GM19025 (cell line): Measurements from ENCODE around the gene CCND1.

Experiments
- ATAC-seq: cut with Tn5 transposase; IDR thresholded peaks from one replicate; pipeline ENCODE4 v1.9.1; 2021; ENCODE audit warnings: mild to moderate bottlenecking, low read depth, moderate library complexity; ENCODE audit not compliant: unreplicated experiment

Gene CCND1

DNA sequence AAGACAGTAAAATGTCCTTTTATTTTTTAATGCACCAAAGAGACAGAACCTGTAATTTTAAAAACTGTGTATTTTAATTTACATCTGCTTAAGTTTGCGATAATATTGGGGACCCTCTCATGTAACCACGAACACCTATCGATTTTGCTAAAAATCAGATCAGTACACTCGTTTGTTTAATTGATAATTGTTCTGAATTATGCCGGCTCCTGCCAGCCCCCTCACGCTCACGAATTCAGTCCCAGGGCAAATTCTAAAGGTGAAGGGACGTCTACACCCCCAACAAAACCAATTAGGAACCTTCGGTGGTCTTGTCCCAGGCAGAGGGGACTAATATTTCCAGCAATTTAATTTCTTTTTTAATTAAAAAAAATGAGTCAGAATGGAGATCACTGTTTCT is 1.1 kb upstream of the CCND1 start:
- ATAC-seq = no peak

GRCh38 chr11:69640260-69640994 is 529 bp upstream of the CCND1 start:
- ATAC-seq = no peak

GRCh38 chr11:69641681-69642548 is 959 bp downstream of the CCND1 start:
- no peak for ATAC-seq

DNA sequence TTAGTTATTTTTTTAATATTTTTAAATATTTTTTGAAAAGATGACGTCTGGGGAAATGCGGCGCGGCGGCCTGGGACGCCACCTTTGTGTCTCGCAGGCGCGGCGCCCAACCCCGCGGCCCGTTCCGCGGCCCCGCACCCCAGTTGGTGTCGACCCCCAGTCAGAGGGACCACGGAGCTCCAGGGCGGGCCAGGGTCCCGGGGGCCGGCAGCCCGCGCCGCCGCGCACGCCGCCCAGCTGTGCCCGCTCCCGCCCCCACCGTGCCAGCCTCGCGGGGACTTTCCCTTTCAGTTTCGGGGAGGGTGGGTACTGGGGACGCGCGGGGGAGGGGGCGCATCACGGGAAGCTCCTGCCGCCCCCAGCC is 1.6 kb downstream of the CCND1 start:
- no peak for ATAC-seq

- ATAC-seq = peak; percentile 63
Measured at GRCh38 chr11:69642913-69643632, 2.1 kb downstream of the CCND1 start.

- ATAC-seq = no peak
Measured at GRCh38 chr11:69643646-69644045, 2.7 kb downstream of the CCND1 start.

- no peak for ATAC-seq
Measured at GRCh38 chr11:69644071-69644961, 3.4 kb downstream of the CCND1 start.

DNA sequence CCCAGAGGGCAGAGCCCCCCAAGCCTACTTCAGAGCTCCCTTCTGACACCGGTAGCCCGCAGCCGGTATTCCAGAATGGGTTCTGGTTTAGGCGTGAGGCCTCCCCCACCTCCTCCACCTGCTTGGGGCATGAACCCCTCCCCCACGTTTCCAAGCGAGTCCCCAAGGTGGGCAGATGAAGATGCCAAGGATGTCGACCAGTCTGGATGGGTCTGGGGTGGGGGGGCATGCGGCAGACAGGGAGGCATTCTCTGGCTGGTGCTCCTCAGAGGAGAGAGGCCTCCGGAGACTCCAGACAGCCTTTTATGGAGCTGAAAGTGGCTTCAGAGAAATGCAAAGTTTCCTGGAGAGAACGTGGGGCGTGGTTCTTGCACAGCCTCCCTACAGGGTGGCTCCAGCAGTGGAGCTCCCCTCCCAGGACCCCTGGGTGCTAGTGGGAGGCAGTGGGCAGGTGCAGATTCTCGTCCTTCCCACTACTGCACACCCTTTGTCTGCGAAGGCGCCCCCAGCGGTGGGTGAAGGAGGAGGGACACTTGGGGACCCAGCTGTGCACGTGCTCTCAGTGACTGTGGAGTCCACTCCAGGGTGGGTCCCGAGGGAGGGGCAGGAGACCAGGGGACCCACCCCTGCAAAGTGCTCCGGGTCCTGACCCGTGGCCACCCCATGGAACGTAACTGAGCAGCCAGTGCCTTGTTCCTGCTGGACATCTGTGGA is 4.2 kb downstream of the CCND1 start:
- ATAC-seq = no peak

- no peak for ATAC-seq
Measured at GRCh38 chr11:69645801-69646492, 5.0 kb downstream of the CCND1 start.

DNA sequence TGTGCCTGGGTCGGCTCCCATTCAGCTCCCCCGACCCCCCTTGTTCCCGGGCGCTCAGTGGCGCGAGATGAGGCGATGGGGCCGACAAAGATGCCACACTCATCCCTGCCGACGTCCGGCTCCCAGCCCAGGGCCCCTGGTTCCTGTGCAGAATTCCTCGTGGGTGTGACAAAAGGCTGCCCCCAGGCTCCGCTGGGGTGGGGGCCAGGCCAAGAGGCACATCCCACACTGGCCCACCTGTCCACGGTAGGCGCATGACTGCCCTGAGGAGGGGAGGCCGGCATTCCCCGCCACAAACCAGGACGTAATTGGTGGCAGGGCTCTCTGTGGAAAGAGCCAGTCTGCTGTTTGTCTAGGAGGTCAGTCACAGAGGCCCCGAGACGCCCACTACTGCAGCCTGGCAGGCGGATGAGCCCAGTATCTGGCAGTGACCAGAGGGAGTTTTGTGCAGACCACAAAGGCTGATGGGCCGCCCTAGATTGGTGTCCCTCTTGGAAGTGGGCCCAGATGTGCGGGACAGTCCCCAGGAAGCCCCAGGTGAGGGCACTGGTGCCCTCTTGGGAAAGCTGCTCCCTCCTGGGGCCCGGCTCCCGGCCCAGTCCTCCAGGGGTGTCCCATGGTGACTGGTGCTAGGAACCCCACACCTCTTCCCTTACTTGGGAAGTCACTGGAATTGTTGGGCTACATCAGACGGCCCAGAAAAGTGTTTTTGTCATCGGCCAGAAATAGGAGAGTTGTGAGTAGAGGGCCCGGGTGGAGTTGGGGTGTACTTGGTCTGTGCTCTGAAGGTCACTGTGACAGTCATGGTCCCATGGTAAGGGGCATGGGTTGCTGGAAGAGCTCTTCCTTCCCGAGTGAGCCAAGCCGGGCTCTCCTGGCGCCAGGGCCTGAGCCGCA is 5.8 kb downstream of the CCND1 start:
- no peak for ATAC-seq

GRCh38 chr11:69647390-69647748 is 6.4 kb downstream of the CCND1 start:
- ATAC-seq = no peak

DNA sequence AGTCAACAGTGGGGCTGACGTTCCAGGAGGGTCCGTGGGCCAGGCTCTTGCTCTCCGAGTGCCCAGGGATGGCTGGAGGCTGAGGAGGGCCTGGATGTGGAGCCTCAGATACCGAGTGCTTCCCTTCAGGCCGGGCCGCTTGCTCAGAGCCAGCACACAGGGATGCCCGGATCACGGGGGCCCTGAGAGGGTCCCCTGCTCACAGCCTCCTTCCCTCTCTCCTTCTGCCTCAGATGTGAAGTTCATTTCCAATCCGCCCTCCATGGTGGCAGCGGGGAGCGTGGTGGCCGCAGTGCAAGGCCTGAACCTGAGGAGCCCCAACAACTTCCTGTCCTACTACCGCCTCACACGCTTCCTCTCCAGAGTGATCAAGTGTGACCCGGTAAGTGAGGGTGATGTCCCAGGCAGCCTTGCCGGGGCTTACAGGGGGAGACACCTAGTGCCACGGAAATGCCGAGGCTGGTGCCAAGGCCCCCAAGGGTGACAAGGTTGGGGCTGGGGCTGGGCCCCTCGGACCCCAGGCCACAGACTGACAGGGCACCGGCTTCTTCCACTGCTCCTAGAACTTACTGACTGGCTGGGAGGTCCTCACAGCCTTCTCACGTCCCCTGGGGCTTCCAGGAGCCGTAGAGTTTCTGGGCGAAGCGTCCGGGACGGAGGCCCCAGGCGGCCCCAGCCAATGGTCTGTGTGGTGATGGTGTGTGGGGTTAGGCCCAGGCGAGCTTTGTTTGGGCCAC is 7.0 kb downstream of the CCND1 start:
- ATAC-seq = no peak

DNA sequence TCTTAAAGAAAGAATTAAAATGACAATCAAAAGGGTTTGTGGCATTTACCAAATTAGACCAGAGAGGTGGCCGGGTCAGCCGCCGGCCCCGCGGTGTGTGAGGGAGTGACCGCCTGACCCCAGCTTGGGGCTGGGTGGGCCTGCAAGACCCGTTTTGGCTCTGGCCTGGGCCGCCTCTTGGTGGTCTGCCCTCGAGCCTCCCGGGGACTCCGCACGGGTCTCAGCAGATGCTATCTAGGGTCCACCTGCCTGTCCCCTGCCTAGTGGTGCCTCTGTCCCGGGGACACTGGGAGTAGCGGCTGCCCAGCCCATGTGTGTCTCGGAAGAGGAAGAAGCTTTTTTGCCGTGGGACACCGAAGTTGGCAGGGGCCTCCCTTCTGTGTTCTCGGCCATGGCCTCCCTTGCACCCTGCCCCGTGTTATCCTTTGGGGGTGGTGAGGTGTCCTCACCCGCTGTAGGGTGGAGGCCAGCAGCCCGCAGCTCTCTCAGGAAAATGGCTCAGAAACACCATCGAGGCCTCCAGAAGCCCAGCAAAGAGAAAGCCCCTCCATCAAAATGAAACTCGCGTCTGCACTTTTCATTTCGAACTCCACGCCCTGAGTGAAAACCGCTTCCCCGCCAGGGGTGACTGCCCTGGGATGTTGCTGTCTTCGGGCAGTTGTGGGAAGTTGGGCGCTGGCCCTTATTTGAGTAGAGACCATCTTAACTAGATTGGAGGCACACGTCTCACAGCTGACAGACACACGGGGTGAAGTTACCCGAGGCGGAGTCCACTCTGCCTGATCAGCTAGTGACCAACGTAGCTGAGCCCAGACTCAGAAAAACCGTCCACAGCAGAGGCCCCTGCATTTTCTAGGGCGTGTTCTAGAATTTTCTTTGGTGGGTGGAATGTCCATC is 8.0 kb downstream of the CCND1 start:
- ATAC-seq = no peak

- ATAC-seq = no peak
Measured at GRCh38 chr11:69649576-69649900, 8.6 kb downstream of the CCND1 start.

- ATAC-seq = no peak
Measured at GRCh38 chr11:69650081-69650831, 9.3 kb downstream of the CCND1 start.

GRCh38 chr11:69650832-69651344 is 9.9 kb downstream of the CCND1 start:
- no peak for ATAC-seq
